Measurements from ENCODE around the gene GFRA4.

DNA sequence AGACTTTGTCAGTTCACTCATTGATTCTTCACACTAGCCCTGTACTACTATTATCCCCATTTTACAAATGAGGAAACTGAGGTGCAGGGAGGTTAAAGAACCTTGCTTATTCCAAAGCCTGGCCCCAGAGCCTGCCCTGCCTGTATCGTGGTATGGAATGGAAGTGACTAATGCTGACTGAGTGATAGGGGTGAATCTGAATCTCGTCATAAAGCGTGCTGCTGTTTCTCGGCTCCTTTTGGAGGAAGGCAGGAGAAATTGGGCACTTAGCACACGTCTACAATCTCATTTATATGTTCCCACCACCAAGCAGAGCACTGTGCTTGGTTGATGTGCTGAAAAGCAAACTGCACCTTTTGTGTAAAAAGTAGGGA lies 17.1 kb downstream of the GFRA4 start:
- no peak for TF ChIP-seq GATA3 (IDR thresholded peaks at IDR 0.05; ENCODE audit: low read depth, low read length)
- TF ChIP-seq GATA2 (IDR thresholded peaks at IDR 0.05; ENCODE audit: low read depth, low read length), result no peak

Measured in SH-SY5Y (cell line).